T-helper 1 cell treated with Interleukin-12 subunit alpha and Interleukin-12 subunit beta and Interleukin-4 antibody, amounts not matched to agents 30 μg/mL and 1 μg/mL, for 36 hours (primary cell): ENCODE data around the gene SKIL.
A peak's percentile ranks its signal among the peaks of the same experiment; 100 is the strongest.
"Not testable (repeated sequence)": the region's sequence is repeated elsewhere in the genome, so short reads cannot be mapped to it uniquely, and the experiment has no call there.

Source experiments
- H3K27ac Mint-ChIP-seq: one replicate; pipeline ENCODE4 v1.8.0; 2021; ENCODE audit warnings: mild to moderate bottlenecking, mixed read lengths
- H3K27me3 Mint-ChIP-seq: one replicate; pipeline ENCODE4 v1.8.0; 2021; ENCODE audit warnings: low read depth, mixed read lengths
- H3K36me3 Mint-ChIP-seq: one replicate; pipeline ENCODE4 v1.8.0; 2021; ENCODE audit warnings: low read depth, mixed read lengths
- H3K4me1 Mint-ChIP-seq: one replicate; pipeline ENCODE4 v1.8.0; 2021; ENCODE audit warnings: low read depth, mixed read lengths
- H3K4me3 Mint-ChIP-seq: one replicate; pipeline ENCODE4 v1.8.0; 2021; ENCODE audit warnings: mild to moderate bottlenecking, moderate library complexity, mixed read lengths
- H3K9me3 Mint-ChIP-seq: one replicate; pipeline ENCODE4 v1.8.0; 2021; ENCODE audit warnings: mixed read lengths

Gene SKIL

DNA sequence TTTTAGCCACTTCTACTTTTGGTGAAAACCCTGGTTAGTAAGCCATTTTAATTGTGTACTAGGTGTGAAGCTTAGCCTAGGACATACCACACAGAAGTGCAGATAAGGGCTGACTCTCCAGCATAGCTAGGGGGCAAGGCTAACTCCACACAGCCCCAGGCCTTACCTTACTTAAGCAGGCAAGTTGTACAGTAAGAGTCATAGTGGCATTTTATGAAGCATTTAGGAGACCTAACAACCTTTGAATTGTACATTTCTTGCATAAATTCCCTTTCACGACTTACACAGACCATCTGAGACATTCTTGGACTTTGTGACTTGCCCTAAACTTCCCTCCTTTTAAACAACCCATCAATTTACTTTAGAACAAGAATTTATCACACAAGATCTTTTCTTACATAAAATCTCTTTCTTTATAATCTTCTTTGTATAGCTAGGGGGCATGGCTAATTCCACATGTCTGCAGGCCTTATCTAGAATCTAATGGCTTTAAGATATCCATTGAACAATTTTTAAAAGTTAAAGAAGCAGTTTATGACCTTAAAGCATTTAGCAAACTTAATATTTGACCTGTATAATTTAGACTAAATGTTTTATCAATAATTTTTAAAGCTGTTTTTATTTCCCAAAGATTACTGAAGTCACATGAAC is 18.7 kb upstream of the SKIL start:
- no peaks in the 10 kb centered on the region for H3K4me1 Mint-ChIP-seq
- peaks cover 17% of the 10 kb centered on the region for H3K9me3 Mint-ChIP-seq
- no peak overlapping the region for H3K27ac Mint-ChIP-seq
- H3K4me3 Mint-ChIP-seq = no peak overlapping the region
- no peaks in the 10 kb centered on the region for H3K27me3 Mint-ChIP-seq
- H3K36me3 Mint-ChIP-seq = peaks cover 3% of the 10 kb centered on the region

DNA sequence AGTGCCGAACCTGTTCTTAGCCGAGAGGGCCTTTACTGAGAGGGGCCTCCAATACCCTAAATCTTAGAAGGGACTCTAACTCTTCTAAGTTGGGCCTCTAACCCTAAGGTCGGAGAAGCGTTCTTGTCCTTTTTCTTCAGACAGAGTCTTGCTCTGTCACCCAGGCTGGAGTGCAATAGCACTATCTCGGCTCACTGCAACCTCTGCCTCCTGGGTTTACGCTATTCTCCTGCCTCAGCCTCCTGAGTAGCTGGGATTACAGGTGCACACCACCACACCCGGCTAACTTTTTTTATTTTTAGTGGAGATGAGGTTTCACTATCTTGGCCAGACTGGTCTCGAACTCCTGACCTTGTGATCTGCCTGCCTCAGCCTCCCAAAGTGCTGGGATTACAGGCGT is 15.2 kb upstream of the SKIL start:
- peaks cover 16% of the 10 kb centered on the region for H3K9me3 Mint-ChIP-seq
- H3K36me3 Mint-ChIP-seq, H3K4me3 Mint-ChIP-seq, H3K4me1 Mint-ChIP-seq, H3K27me3 Mint-ChIP-seq, H3K27ac Mint-ChIP-seq: not testable (repeated sequence)

DNA sequence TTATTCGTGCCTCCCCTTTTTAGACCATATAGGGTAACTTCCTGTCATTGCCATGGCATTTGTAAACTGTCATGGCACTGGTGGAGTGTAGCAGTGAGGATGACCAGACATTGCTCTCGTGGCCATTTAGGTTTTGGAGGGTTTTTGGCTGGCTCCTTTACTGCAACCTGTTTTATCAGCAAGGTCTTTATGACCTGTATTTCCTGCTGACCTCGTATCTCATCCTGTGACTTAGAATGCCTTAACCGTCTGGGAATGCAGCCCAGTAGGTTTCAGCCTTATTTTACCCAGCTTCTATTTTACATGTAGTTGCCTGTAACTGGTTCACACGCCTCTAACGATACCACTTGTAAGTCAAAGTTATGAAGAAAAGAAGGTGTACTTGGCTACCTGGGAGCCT is 13.7 kb upstream of the SKIL start:
- H3K4me1 Mint-ChIP-seq, H3K9me3 Mint-ChIP-seq, H3K4me3 Mint-ChIP-seq, H3K27ac Mint-ChIP-seq, H3K36me3 Mint-ChIP-seq, H3K27me3 Mint-ChIP-seq: not testable (repeated sequence)

DNA sequence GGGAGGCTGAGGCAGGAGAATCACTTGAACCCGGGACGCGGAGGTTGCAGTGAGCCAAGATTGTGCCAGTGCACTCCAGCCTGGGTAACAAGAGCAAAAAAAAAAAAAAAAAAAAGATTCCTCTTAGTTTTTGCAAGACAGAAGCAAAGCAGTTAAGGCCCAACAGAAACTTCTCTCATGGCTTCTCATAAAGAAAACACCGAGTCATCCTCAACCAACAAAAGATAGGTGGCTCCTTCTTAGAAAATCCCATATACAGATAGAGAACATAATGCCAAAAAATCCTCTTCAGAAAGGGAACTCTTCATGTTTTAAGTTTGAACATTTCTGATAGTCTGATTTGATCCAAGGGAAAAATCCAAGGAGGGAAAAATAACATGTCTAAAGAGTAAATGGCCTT is 12.5 kb upstream of the SKIL start:
- H3K27ac Mint-ChIP-seq = no peak overlapping the region
- H3K27me3 Mint-ChIP-seq = peaks cover 3% of the 10 kb centered on the region
- H3K36me3 Mint-ChIP-seq = no peaks in the 10 kb centered on the region
- no peaks in the 10 kb centered on the region for H3K9me3 Mint-ChIP-seq
- H3K4me3 Mint-ChIP-seq = no peak overlapping the region
- peaks cover 1% of the 10 kb centered on the region for H3K4me1 Mint-ChIP-seq

DNA sequence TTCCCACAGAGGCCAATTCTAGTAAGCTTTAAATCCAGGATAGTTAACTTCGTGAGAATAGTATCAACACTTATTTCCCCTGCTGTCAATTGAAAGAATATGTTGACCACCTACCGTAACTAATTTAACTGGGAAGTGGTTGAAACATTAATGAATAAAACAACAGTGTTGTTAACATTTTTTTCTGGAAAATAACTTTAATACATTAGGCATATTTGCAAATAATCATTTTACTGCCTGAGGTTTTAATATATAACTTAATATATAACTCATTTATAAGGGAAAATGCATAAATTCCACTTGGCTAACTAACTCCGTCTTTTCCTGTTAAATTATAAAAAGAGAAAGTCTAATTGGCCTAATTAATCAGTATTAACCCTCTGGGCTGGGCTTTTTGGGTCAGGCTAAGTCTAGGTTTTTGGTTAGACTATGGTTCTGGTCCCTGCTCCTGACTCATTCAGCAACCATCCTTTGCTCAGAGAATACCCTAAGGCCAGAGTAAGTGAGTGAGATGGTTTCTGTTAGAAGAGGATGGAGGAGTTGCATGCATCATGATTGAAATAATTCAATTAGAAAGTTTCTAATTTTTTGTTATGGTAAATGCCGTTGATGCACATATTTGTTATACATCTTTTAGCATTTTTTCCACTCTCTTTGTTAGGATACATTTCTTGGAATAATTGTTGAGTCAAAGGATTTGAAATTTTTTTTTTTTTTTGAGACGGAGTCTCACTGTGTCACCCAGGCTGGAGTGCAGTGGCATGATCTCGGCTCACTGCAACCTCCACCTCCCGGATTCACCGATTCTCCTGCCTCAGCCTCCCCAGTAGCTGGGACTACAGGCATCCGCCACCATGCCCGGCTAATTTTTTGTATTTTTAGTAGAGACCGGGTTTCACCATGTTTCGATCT is 10.8 kb upstream of the SKIL start:
- no peaks in the 10 kb centered on the region for H3K9me3 Mint-ChIP-seq
- no peaks in the 10 kb centered on the region for H3K36me3 Mint-ChIP-seq
- peaks cover 4% of the 10 kb centered on the region for H3K27me3 Mint-ChIP-seq
- H3K4me3 Mint-ChIP-seq = no peak overlapping the region
- H3K4me1 Mint-ChIP-seq = peaks cover 2% of the 10 kb centered on the region
- H3K27ac Mint-ChIP-seq = no peak overlapping the region

DNA sequence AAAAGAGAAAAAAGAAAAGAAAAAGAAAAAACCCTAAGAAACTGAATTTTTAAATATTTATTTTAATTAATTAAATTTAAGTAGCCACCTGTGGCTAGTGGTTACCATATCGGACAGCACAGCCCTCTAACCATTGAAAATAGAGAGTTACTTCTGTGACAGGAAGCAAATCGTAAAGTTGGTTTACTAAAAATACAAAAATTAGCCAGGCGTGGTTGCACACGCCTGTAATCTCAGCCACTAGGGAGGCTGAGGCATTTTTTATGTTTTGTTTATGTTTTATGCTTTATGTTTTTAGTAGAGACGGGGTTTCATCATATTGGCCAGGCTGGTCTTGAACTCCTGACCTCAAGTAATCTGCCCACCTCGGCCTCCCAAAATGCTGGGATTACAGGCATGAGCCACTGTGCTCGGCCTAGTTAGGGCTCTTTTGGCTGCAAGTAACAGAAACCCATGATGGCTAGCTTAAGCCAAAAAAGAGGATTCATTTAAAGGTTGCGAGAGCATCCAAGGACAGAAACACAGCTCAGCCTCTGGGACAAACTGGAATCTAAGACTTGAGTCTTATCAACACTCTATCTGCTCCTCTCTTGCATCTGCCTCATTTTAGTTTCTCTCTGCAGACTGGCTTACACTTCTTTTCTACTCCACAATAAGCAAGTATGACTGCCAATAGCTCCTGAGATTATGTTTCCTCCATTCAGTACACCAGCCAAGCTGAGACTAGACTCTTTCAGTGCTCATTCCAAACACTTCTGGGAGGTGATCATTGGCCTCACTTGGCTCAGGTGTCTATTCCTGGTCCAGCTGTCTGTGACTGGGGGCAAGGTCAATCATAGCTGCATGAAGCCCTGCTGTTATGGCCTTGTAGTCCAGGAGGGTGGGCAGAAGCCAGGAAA is 6.8 kb upstream of the SKIL start:
- peaks cover 21% of the 10 kb centered on the region for H3K27me3 Mint-ChIP-seq
- no peak overlapping the region for H3K4me3 Mint-ChIP-seq
- H3K27ac Mint-ChIP-seq = no peak overlapping the region
- peaks cover 7% of the 10 kb centered on the region for H3K4me1 Mint-ChIP-seq
- no peaks in the 10 kb centered on the region for H3K9me3 Mint-ChIP-seq
- H3K36me3 Mint-ChIP-seq = peaks cover 3% of the 10 kb centered on the region

GRCh38 chr3:170352936-170353335 is 4.6 kb upstream of the SKIL start:
- peaks cover 21% of the 10 kb centered on the region for H3K27me3 Mint-ChIP-seq
- no peaks in the 10 kb centered on the region for H3K9me3 Mint-ChIP-seq
- H3K36me3 Mint-ChIP-seq = peaks cover 3% of the 10 kb centered on the region
- H3K4me1 Mint-ChIP-seq = peaks cover 13% of the 10 kb centered on the region
- no peak overlapping the region for H3K4me3 Mint-ChIP-seq
- no peak overlapping the region for H3K27ac Mint-ChIP-seq

DNA sequence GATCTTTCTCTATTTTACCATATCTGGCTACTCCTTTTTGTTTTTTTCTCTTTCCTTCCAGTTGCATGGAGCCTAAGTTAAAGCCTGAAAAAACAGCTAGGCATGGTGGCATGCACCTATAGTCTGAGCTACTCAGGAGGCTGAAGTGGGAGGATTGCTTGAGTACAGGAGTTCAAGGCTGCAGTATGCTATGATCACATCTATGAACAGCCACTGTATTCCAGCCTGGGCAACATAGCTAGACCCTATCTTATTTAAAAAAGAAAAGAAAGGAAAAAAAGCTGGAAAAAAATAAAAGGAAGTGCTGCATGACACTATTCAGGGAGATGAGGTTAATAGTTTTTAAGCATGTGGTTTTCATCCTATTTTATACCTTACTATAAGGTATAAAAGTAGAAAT is 4.0 kb upstream of the SKIL start:
- H3K4me1 Mint-ChIP-seq = peaks cover 15% of the 10 kb centered on the region
- H3K27ac Mint-ChIP-seq = no peak overlapping the region
- H3K27me3 Mint-ChIP-seq = peaks cover 21% of the 10 kb centered on the region
- peaks cover 4% of the 10 kb centered on the region for H3K36me3 Mint-ChIP-seq
- H3K9me3 Mint-ChIP-seq = no peaks in the 10 kb centered on the region
- no peak overlapping the region for H3K4me3 Mint-ChIP-seq

DNA sequence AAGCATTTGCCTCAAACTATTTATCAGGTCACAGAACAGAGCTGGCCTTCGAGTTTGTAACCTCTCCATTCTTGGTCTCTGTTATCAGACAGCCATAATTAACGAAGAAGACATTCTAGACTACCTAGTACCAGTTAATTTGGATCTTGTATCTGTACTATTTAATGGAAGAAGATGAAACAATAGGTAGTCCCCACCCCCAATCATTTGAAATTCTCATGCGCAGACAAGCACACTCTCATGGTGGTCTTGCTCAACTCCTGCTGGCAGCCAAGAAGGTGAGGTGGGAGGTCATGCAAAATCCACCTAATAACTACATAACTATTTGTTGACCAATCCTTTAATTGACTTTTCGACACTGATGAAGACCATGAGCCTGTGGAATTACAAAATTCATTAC is 2.8 kb upstream of the SKIL start:
- Mint-ChIP-seq H3K27ac (no peak overlapping the region), H3K27me3 (peaks cover 21% of the 10 kb centered on the region), H3K9me3 (no peaks in the 10 kb centered on the region), H3K4me1 (peaks cover 24% of the 10 kb centered on the region), H3K4me3 (no peak overlapping the region), H3K36me3 (peaks cover 10% of the 10 kb centered on the region)

GRCh38 chr3:170355738-170356595 is 1.5 kb upstream of the SKIL start:
- H3K36me3 Mint-ChIP-seq = peaks cover 22% of the 10 kb centered on the region
- H3K4me1 Mint-ChIP-seq = peaks cover 26% of the 10 kb centered on the region
- no peaks in the 10 kb centered on the region for H3K9me3 Mint-ChIP-seq
- H3K27ac Mint-ChIP-seq = peak overlapping the region; percentile 66
- peak overlapping the region; percentile 49 for H3K4me3 Mint-ChIP-seq
- H3K27me3 Mint-ChIP-seq = peaks cover 17% of the 10 kb centered on the region

DNA sequence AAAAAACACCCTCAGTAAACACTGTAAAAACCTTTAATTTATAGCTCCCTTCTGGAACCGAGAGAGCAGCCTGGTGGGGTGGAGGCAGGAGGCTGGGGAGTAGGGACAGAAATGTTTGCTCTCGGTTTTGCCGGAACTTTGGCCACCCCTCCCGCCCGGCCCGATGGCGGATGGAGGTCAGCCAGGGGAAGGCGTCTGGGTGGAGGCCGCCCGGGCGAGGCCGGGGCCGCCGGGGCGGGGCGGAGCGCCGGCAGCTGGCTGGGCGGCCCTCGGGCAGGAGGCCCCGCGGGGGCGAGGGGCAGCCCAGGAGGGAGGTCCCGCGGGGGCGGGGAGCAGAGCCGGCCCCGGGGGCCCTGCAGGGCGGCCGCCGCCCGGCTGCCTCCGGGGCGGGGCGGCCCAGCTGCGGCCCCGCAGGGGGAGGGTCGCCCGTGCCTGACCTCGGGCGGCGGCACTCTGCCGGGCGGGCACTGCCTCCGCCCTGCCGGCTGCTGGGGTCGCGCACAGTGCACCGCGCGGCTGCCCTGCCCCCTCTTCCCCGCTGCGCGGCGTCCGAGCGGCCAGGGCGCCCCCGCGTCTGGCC is 829 bp upstream of the SKIL start:
- Mint-ChIP-seq H3K4me1 (peaks cover 31% of the 10 kb centered on the region), H3K4me3 (peak overlapping the region; percentile 49), H3K27ac (peak overlapping the region; percentile 66), H3K9me3 (no peaks in the 10 kb centered on the region), H3K36me3 (peaks cover 26% of the 10 kb centered on the region), H3K27me3 (peaks cover 17% of the 10 kb centered on the region)

DNA sequence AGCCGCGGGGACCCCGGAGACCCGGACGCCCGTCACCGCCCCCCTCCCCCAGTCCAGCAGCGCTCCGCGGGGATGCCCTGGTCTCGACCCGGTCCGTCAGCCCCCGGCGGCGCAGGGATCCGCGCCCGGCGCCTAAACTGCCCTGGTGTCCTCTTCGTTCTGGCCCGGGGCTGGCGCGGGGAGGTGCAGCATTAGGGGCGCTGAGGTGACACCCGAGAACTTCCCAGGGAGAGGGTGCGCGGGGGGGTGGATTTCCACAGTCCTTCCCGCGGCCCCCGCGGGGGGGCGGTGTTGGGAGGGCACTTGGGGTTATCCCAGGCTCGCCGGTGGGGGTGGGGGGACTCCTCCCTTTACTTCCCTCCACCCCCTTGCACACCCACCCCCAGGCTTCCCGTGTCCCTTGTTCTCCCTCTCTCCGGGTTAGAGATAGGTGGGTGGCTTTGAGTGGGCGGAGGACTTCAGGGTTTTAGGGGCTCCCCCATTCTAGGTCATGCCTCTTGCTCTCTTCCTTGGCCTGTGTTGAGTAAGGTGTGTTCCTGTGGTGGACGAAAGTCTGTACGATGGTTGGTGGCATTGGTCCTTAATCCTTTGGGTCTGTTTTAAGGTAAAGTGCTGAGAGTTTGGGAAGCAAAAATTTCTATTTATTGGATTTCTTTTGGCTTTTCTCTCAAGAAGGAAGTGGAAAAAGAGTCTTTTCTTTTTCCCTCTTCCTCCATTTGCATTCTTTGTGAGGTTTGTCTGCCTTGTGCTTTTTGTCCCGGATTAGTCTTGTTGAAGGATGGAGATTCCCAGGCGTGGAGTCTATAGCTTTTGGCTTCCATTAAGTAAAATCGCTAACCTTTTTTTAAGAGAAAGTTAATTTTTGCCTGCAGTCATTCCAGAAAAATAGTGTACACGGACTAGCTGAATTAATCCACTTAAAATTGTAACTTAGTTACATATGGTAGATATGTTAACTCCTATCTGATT is 811 bp downstream of the SKIL start:
- H3K27me3 Mint-ChIP-seq = peaks cover 14% of the 10 kb centered on the region
- H3K36me3 Mint-ChIP-seq = peaks cover 29% of the 10 kb centered on the region
- H3K9me3 Mint-ChIP-seq = no peaks in the 10 kb centered on the region
- peaks cover 35% of the 10 kb centered on the region for H3K4me1 Mint-ChIP-seq
- peak overlapping the region; percentile 88 for H3K4me3 Mint-ChIP-seq
- H3K27ac Mint-ChIP-seq = peak overlapping the region; percentile 83
